Progenitor cell of endocrine pancreas (in vitro differentiated cells): ENCODE measurements around the gene JMJD1C. TPM values are rescaled to one million over a fixed set of nuclear protein-coding genes. Genes with fewer than 3 reads are reported as not detected.

ENCODE experiments used
- DNase-seq: peaks from one replicate; pipeline ENCODE4 v3.0.0; 2021; ENCODE audit warnings: low spot score; ENCODE audit not compliant: unreplicated experiment
- H3K27ac Mint-ChIP-seq: 2 replicates; pipeline ENCODE4 v1.8.0; 2021; ENCODE audit warnings: mild to moderate bottlenecking, moderate library complexity, mixed read lengths
- H3K27me3 Mint-ChIP-seq: 2 replicates; pipeline ENCODE4 v1.8.0; 2021; ENCODE audit warnings: mixed read lengths
- H3K36me3 Mint-ChIP-seq: 2 replicates; pipeline ENCODE4 v1.8.0; 2022; ENCODE audit warnings: mixed read lengths; ENCODE audit not compliant: insufficient read depth
- H3K4me1 Mint-ChIP-seq: 2 replicates; pipeline ENCODE4 v1.8.0; 2021; ENCODE audit warnings: low read depth, mixed read lengths
- H3K4me3 Mint-ChIP-seq: 2 replicates; pipeline ENCODE4 v1.8.0; 2021; ENCODE audit warnings: low read depth, mild to moderate bottlenecking, moderate library complexity, mixed read lengths
- H3K9me3 Mint-ChIP-seq: 2 replicates; pipeline ENCODE4 v1.8.0; 2021; ENCODE audit warnings: low read depth, mixed read lengths
- CTCF ChIP-seq: fragments of 200-600 bp; sonication (generic); IDR thresholded peaks from one replicate; pipeline ENCODE4 v1.5.0; 2021; ENCODE audit warnings: antibody characterized with exemption, mild to moderate bottlenecking; ENCODE audit not compliant: unreplicated experiment
- total RNA-seq: library from RNA; stranded (reverse); gene quantifications from 2 replicates; pipeline ENCODE4 v1.2.1, GENCODE V29; 2021

Gene JMJD1C
- total RNA-seq, 1 donor from 2014 or later = 117 TPM

- Mint-ChIP-seq H3K9me3 (no peaks in the 10 kb centered on the region), H3K4me3 (no peak overlapping the region), H3K27ac (peak overlapping the region; percentile 50), H3K36me3 (peaks cover 8% of the 10 kb centered on the region), H3K27me3 (no peaks in the 10 kb centered on the region), H3K4me1 (peaks cover 10% of the 10 kb centered on the region)
- no peak for TF ChIP-seq CTCF
- no peak for DNase-seq
Observed at GRCh38 chr10:63164166-63164623, 301.6 kb downstream of the JMJD1C start.

- no peak for DNase-seq
- peak overlapping the region; percentile 12 for H3K27ac Mint-ChIP-seq
- no peaks in the 10 kb centered on the region for H3K27me3 Mint-ChIP-seq
- peaks cover 1% of the 10 kb centered on the region for H3K36me3 Mint-ChIP-seq
- H3K4me3 Mint-ChIP-seq = no peak overlapping the region
- H3K4me1 Mint-ChIP-seq = no peaks in the 10 kb centered on the region
- no peaks in the 10 kb centered on the region for H3K9me3 Mint-ChIP-seq
- TF ChIP-seq CTCF = no peak
Observed at GRCh38 chr10:63161592-63161991, 304.2 kb downstream of the JMJD1C start.

- Mint-ChIP-seq H3K4me1 (no peaks in the 10 kb centered on the region), H3K9me3 (no peaks in the 10 kb centered on the region), H3K36me3 (peaks cover 8% of the 10 kb centered on the region), H3K27ac (peak overlapping the region; percentile 29), H3K27me3 (no peaks in the 10 kb centered on the region), H3K4me3 (no peak overlapping the region)
- DNase-seq = peak; percentile 20
- peak; percentile 88 for TF ChIP-seq CTCF
Observed at GRCh38 chr10:63157845-63158624, 307.7 kb downstream of the JMJD1C start.

GRCh38 chr10:63156236-63156635 lies 309.5 kb downstream of the JMJD1C start:
- Mint-ChIP-seq H3K27me3 (no peaks in the 10 kb centered on the region), H3K4me1 (peaks cover 9% of the 10 kb centered on the region)
- DNase-seq = no peak

More at GRCh38 chr10:63156236-63156635, 309.5 kb downstream of the JMJD1C start:
- Mint-ChIP-seq H3K36me3 (peaks cover 12% of the 10 kb centered on the region), H3K9me3 (no peaks in the 10 kb centered on the region), H3K27ac (no peak overlapping the region), H3K4me3 (no peak overlapping the region)
- no peak for TF ChIP-seq CTCF
